CD14-positive monocyte (primary cell): ENCODE data around the gene HMOX1. TPM values are rescaled to one million over a fixed set of nuclear protein-coding genes. Genes with fewer than 3 reads are reported as not detected.

ENCODE experiments used
- DNase-seq, 3 donors: peaks; one replicate each; pipeline ENCODE4 v3.0.0-alpha.2; 2011 to 2022
- H2AFZ ChIP-seq: 2 replicates; pipeline ENCODE4 v1.6.0; 2012; ENCODE audit warnings: mild to moderate bottlenecking, low read depth, low read length, inconsistent platforms; ENCODE audit not compliant: insufficient read depth, poor library complexity, severe bottlenecking
- H3K27ac ChIP-seq, 2 donors: 1 replicate in 1 of 2; 2 replicates in 1 of 2; pipeline ENCODE4 v1.5.1; 2012 to 2013; ENCODE audit warnings: low read length in 2 of 2, control low read depth in 1 of 2, inconsistent platforms in 1 of 2, low read depth in 1 of 2, mild to moderate bottlenecking in 1 of 2
- H3K27me3 ChIP-seq, 2 donors: one replicate each; pipeline versions ENCODE4 v1.6.0 to v1.6.1; 2011 to 2013; ENCODE audit warnings: low read length in 2 of 2; ENCODE audit not compliant: control insufficient read depth in 2 of 2, insufficient read depth in 2 of 2
- H3K36me3 ChIP-seq, 2 donors: replicated peaks in 1 of 2; 1 replicate in 1 of 2; 2 replicates in 1 of 2; pipeline versions ENCODE4 v1.5.1 to v1.6.1; 2012 to 2013; ENCODE audit warnings: low read length in 2 of 2, control low read depth in 1 of 2, inconsistent platforms in 1 of 2, mild to moderate bottlenecking in 1 of 2; ENCODE audit not compliant: insufficient read depth in 2 of 2, control insufficient read depth in 1 of 2
- H3K4me1 ChIP-seq, 2 donors: 1 replicate in 1 of 2; 2 replicates in 1 of 2; pipeline versions ENCODE4 v1.5.1 to v1.6.1; 2012 to 2013; ENCODE audit warnings: low read length in 2 of 2, control low read depth in 1 of 2, inconsistent platforms in 1 of 2, mild to moderate bottlenecking in 1 of 2, moderate library complexity in 1 of 2; ENCODE audit not compliant: insufficient read depth in 2 of 2, control insufficient read depth in 1 of 2
- H3K4me2 ChIP-seq: replicated peaks from 2 replicates; pipeline ENCODE3; 2012; ENCODE audit warnings: low read length, moderate library complexity, mild to moderate bottlenecking; ENCODE audit not compliant: poor library complexity, severe bottlenecking; ENCODE audit errors: extremely low read depth
- H3K4me3 ChIP-seq, 3 experiments: fragments of 200-600 bp in 1 of 3; sonication (generic) in 1 of 3; replicated peaks in 1 of 3; 1 replicate in 2 of 3; 2 replicates in 1 of 3; pipeline ENCODE4 v1.5.1; 2011 to 2013; ENCODE audit warnings: low read length in 3 of 3, mild to moderate bottlenecking in 3 of 3, control low read depth in 2 of 3, low read depth in 2 of 3, inconsistent platforms in 1 of 3, moderate library complexity in 1 of 3
- H3K79me2 ChIP-seq: 2 replicates; pipeline ENCODE4 v1.6.0; 2012; ENCODE audit warnings: mild to moderate bottlenecking, control low read depth, inconsistent platforms, low read length, moderate library complexity; ENCODE audit not compliant: insufficient read depth
- H3K9ac ChIP-seq: 2 replicates; pipeline ENCODE4 v1.6.0; 2017; ENCODE audit warnings: low read length, mild to moderate bottlenecking; ENCODE audit not compliant: insufficient read depth, poor library complexity, severe bottlenecking
- H3K9me3 ChIP-seq, 2 donors: replicated peaks in 1 of 2; 1 replicate in 1 of 2; 2 replicates in 1 of 2; pipeline versions ENCODE4 v1.5.1 to v1.6.1; 2012 to 2013; ENCODE audit warnings: low read length in 2 of 2, control low read depth in 1 of 2; ENCODE audit not compliant: control insufficient read depth in 1 of 2, insufficient read depth in 1 of 2
- H4K20me1 ChIP-seq: 2 replicates; pipeline ENCODE4 v1.6.0; 2012; ENCODE audit warnings: mild to moderate bottlenecking, low read length, control low read depth, moderate library complexity; ENCODE audit not compliant: insufficient read depth
- H3K27ac Mint-ChIP-seq, 7 donors: one replicate each; pipeline ENCODE4 v1.8.0; 2020; ENCODE audit warnings: mild to moderate bottlenecking in 7 of 7, mixed read lengths in 7 of 7, moderate library complexity in 6 of 7, inconsistent platforms in 2 of 7
- H3K27me3 Mint-ChIP-seq, 3 donors: one replicate each; pipeline ENCODE4 v1.8.0; 2021 to 2022; ENCODE audit warnings: low read depth in 3 of 3, mild to moderate bottlenecking in 3 of 3, mixed read lengths in 3 of 3, moderate library complexity in 3 of 3, inconsistent platforms in 1 of 3
- H3K36me3 Mint-ChIP-seq, 2 donors: one replicate each; pipeline ENCODE4 v1.8.0; 2020; ENCODE audit warnings: mixed read lengths in 2 of 2, inconsistent platforms in 1 of 2, mild to moderate bottlenecking in 1 of 2
- H3K4me1 Mint-ChIP-seq: one replicate; pipeline ENCODE4 v1.8.0; 2020; ENCODE audit warnings: mild to moderate bottlenecking, mixed read lengths
- H3K4me3 Mint-ChIP-seq, 2 donors: one replicate each; pipeline ENCODE4 v1.8.0; 2020; ENCODE audit warnings: mild to moderate bottlenecking in 2 of 2, mixed read lengths in 2 of 2, moderate library complexity in 1 of 2
- H3K9me3 Mint-ChIP-seq, 7 donors: one replicate each; pipeline ENCODE4 v1.8.0; 2020 to 2022; ENCODE audit warnings: mixed read lengths in 7 of 7, mild to moderate bottlenecking in 6 of 7, moderate library complexity in 6 of 7, inconsistent platforms in 2 of 7
- WGBS: methylation state at CpG from one replicate; pipeline ENCODE4 v1.1.5; 2013; ENCODE audit warnings: missing lambda C conversion rate; ENCODE audit not compliant: insufficient coverage; 5-methylcytosine and 5-hydroxymethylcytosine counted together
- intact Hi-C, 2 donors: fragments of 100-400 bp; cut with micrococcal nuclease; formaldehyde crosslinking; loops; one replicate each; pipeline versions ENCODE4 v1.15.0 to v1.15.1; 2023
- polyA plus RNA-seq, 3 donors: library from polyadenylated mRNA; depleted of rRNA in 1 of 3; unstranded in 2 of 3; stranded (reverse) in 1 of 3; fragments of 300-500 nt in 2 of 3; fragments of >200 nt in 1 of 3; fragmentation: Illumina TruSeq in 2 of 3; gene quantifications; 1 replicate in 2 of 3; 2 replicates in 1 of 3; pipeline ENCODE4 v1.2.3, GENCODE V29; 2012 to 2021
- TF ChIP-seq, protein P1 (sequence below): fragments of 200-600 bp; IDR thresholded peaks from one replicate; pipeline ENCODE4 v1.8.0; 2022; ENCODE audit warnings: antibody characterized with exemption, mild to moderate bottlenecking

The HMOX1 gene
- polyA plus RNA-seq, 3 donors: 180 to 233 (median 193) TPM

DNA sequence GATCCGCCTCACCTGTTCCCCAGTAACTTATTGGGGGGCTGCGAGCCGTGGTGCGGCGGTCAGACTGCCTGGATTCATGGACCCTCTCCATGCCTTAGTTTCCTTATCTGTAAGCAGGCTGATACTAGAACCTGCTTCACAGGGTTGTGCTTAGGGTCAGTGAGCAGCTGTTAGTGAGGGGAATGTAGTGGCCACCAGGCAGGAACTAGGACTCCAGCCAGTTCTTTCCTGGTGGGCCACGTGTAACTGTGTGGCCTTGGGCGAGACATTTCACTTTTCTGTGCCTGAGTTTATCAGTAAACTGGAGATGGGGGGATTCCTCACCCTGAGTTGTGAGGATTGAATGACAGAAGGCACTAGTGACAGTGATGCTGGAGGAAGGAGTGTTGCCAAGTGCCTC, 43.9 kb downstream of the HMOX1 start:
- no peaks in the 10 kb centered on the region for H3K79me2 ChIP-seq
- H3K4me1 ChIP-seq: no peaks in the 10 kb centered on the region
- H3K36me3 ChIP-seq: peaks cover 72 to 74% of the 10 kb centered on the region in 2 donors
- no peaks in the 10 kb centered on the region for H3K27me3 ChIP-seq
- H3K9ac ChIP-seq: no peak overlapping the region
- H3K4me3 Mint-ChIP-seq: no peak overlapping the region
- H3K36me3 Mint-ChIP-seq: peaks cover 61 to 84% of the 10 kb centered on the region in 2 donors
- WGBS: 96% methylated on average over 7 of the region's 7 CpGs
- peak overlapping the region in 3 of 7 donors; percentile 2 to 49 (median 8) for H3K27ac Mint-ChIP-seq
- DNase-seq: no peak
- peak overlapping the region in 1 of 2 donors; percentile 23 for H3K27ac ChIP-seq
- peaks cover 0 to 3% (median 0%) of the 10 kb centered on the region in 3 donors for H3K27me3 Mint-ChIP-seq
- H3K4me3 ChIP-seq: no peak overlapping the region
- TF ChIP-seq, protein P1, sequence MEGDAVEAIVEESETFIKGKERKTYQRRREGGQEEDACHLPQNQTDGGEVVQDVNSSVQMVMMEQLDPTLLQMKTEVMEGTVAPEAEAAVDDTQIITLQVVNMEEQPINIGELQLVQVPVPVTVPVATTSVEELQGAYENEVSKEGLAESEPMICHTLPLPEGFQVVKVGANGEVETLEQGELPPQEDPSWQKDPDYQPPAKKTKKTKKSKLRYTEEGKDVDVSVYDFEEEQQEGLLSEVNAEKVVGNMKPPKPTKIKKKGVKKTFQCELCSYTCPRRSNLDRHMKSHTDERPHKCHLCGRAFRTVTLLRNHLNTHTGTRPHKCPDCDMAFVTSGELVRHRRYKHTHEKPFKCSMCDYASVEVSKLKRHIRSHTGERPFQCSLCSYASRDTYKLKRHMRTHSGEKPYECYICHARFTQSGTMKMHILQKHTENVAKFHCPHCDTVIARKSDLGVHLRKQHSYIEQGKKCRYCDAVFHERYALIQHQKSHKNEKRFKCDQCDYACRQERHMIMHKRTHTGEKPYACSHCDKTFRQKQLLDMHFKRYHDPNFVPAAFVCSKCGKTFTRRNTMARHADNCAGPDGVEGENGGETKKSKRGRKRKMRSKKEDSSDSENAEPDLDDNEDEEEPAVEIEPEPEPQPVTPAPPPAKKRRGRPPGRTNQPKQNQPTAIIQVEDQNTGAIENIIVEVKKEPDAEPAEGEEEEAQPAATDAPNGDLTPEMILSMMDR: no peak
- no peaks in the 10 kb centered on the region for H4K20me1 ChIP-seq
- no peak overlapping the region for H2AFZ ChIP-seq
- H3K9me3 ChIP-seq: no peaks in the 10 kb centered on the region
- H3K9me3 Mint-ChIP-seq: peaks cover 0 to 3% (median 0%) of the 10 kb centered on the region in 7 donors
- H3K4me1 Mint-ChIP-seq: no peaks in the 10 kb centered on the region
- H3K4me2 ChIP-seq: no peak overlapping the region
- intact Hi-C loops: no loop called here

DNA sequence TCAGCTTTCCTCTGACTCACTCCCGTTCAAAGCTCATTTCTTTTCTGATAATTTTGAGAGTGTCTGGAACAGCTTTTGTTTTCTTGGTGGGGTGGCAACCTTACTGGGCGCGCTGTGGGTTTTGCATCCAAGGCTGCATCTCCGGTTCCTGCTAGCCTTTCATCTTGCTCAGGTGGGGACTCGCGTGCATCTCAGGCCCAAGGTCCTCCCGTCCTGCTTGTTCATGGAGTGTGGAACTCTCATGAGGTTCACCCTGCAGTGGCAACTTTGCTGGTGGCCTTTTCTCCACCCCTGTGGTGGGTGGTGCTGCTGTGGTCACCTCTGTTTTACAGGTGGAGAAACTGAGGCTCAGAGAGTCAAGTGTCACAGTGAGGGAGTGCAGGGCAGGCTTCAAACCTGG, 44.6 kb downstream of the HMOX1 start:
- no peaks in the 10 kb centered on the region for H3K4me1 ChIP-seq
- DNase-seq: no peak
- no peak overlapping the region for H2AFZ ChIP-seq
- peak overlapping the region in 4 of 7 donors; percentile 23 to 51 (median 37) for H3K27ac Mint-ChIP-seq
- peaks cover 0 to 3% (median 0%) of the 10 kb centered on the region in 7 donors for H3K9me3 Mint-ChIP-seq
- intact Hi-C loops: no loop called here
- no peak overlapping the region for H3K4me3 Mint-ChIP-seq
- peaks cover 64 to 70% of the 10 kb centered on the region in 2 donors for H3K36me3 ChIP-seq
- H3K36me3 Mint-ChIP-seq: peaks cover 57 to 80% of the 10 kb centered on the region in 2 donors
- H3K27ac ChIP-seq: peak overlapping the region in 1 of 2 donors; percentile 26
- H3K4me2 ChIP-seq: no peak overlapping the region
- H3K27me3 ChIP-seq: no peaks in the 10 kb centered on the region
- WGBS: 91% methylated on average over 4 of the region's 7 CpGs
- TF ChIP-seq, protein P1: no peak
- no peaks in the 10 kb centered on the region for H3K9me3 ChIP-seq
- H3K4me1 Mint-ChIP-seq: no peaks in the 10 kb centered on the region
- H3K79me2 ChIP-seq: no peaks in the 10 kb centered on the region
- peaks cover 0 to 3% (median 0%) of the 10 kb centered on the region in 3 donors for H3K27me3 Mint-ChIP-seq
- H4K20me1 ChIP-seq: no peaks in the 10 kb centered on the region
- no peak overlapping the region for H3K4me3 ChIP-seq
- H3K9ac ChIP-seq: no peak overlapping the region
